GM12873 (cell line): ENCODE results near the gene MAN1A1.

Experiments
- TF ChIP-seq, protein P1 (sequence below): IDR thresholded peaks from 2 replicates; pipeline ENCODE4 v1.5.1; 2012; ENCODE audit warnings: low read depth, mild to moderate bottlenecking, moderate library complexity, low read length, control low read depth; ENCODE audit not compliant: insufficient read depth; ENCODE audit errors: missing control alignments

The MAN1A1 gene

DNA sequence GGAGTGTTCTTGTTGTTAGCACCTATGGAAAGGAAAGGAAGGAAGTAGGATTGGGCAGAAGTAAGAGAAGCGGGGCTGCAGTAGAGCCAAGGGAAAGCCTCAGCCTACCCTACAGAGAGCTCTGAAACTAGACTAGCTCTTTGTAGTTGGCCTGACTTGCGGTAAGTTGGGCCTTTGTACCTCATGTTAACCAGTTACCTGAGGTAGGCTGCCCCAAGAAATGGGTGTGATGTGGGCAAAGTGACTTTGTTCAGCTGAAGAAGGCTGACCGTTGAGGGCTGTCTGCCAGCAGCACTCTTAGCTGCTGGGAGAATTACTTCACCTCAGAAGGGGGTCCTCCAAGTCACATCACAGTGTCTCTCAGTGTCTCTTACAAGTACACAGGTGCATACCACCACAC lies 216.2 kb downstream of the MAN1A1 start:
- TF ChIP-seq, protein P1, sequence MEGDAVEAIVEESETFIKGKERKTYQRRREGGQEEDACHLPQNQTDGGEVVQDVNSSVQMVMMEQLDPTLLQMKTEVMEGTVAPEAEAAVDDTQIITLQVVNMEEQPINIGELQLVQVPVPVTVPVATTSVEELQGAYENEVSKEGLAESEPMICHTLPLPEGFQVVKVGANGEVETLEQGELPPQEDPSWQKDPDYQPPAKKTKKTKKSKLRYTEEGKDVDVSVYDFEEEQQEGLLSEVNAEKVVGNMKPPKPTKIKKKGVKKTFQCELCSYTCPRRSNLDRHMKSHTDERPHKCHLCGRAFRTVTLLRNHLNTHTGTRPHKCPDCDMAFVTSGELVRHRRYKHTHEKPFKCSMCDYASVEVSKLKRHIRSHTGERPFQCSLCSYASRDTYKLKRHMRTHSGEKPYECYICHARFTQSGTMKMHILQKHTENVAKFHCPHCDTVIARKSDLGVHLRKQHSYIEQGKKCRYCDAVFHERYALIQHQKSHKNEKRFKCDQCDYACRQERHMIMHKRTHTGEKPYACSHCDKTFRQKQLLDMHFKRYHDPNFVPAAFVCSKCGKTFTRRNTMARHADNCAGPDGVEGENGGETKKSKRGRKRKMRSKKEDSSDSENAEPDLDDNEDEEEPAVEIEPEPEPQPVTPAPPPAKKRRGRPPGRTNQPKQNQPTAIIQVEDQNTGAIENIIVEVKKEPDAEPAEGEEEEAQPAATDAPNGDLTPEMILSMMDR, result no peak

GRCh38 chr6:119132261-119132981 lies 217.1 kb downstream of the MAN1A1 start:
- TF ChIP-seq, protein P1, result no peak

- TF ChIP-seq, protein P1, result no peak
Observed at GRCh38 chr6:119129968-119130484, 219.5 kb downstream of the MAN1A1 start.

DNA sequence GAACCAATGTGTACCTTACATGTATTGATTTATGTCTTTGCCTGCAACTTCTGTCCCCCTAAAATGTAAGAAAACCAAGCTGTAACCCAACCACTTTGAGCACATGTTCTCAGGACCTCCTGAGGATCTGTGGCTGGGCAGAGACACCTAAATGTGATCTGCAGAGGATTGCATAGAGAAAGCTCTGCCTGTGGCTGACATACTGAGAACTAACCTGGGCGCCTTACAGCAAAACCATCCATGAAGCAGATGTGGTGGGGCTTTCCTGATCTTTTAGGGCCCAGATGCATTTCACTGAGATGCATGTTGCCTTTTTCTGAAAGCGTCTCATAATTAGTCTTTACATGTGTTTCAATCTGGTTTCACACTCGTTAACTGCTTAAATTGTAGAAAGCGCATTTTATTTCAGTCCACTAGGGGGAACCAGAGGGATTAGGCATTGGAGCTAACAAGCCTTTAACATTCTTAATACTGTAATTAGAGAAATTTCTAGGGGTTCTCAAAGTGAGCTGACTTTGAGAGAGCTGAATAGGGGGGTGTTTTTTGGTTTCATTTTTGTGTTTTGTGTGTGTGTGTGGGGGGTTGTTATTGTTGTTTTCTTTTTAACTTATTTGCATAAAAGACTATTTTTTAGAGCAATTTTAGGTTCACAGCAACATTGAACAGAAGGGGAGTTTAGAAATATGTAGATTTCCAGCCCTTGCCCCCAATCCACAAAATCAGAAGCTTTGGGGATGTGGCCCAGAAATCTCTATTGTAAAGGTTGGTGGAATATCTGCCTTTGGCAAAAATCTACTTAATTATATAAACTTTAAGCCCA lies 220.2 kb downstream of the MAN1A1 start:
- TF ChIP-seq, protein P1, result peak; percentile 67

DNA sequence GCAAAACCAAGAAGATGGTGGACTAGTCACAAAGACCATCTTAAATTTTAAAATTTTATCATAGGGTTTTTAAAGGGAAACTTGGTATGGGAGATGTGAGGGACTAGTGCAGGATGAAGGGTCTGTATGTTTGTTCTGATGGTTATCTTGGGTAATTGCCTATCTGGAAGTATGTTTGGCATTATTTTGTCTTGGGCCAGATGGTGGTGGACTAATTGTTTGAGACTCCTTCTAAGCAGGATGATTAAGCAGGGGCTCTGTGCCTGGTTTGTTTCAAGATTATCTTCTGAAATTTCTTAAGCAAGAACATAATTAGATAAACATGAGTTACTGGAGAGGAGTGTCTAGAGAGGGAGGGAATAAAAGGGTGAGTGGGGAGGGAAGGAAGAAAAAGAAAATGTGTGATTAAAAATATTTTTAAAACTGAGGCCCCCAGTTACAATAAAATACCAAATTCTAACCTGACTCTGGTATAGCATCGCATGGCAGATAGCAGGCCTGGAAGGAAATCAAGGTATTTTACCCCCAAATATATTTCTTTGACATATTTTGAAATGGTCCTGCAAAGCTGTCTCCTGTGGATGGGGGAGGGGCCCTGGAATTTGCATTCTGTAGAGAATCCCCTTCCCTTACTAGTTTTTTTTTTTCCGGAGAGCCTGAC lies 221.2 kb downstream of the MAN1A1 start:
- TF ChIP-seq, protein P1, result no peak

DNA sequence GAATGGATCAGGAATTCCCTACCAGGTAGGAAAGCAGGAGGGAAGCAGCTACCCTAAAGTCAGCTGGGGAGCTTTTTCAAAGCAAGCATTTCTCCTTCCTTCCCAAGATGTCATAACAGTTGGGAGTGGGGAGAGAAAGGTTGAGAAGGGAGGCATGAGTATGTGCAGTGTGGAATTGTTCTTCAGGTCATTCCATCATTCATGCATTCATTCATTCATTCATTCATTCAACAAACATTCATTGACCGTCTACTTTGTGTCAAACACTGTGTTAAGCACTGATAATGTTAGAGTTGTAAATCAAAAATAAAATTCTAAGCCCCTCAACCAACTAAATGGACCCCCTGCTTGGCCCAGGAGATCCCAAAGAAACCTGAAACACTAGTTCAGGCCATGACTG lies 221.9 kb downstream of the MAN1A1 start:
- TF ChIP-seq, protein P1, result no peak
